Upper lobe of right lung (tissue), 1 donor: ENCODE results near the gene RALGPS1. TPM values are rescaled to one million over a fixed set of nuclear protein-coding genes. Genes with fewer than 3 reads are reported as not detected.
"Not testable (repeated sequence)": the region's sequence is repeated elsewhere in the genome, so short reads cannot be mapped to it uniquely, and the experiment has no call there.

Experiments
- ATAC-seq: fragments of 200-7000 bp; cut with Tn5 transposase; one replicate; pipeline ENCODE4 v1.9.1; 2020; ENCODE audit warnings: mild to moderate bottlenecking, moderate library complexity
- DNase-seq: peaks from one replicate; pipeline ENCODE4 v3.0.0-alpha.2; 2020
- H3K27ac ChIP-seq: fragments of 200-600 bp; one replicate; pipeline ENCODE4 v1.8.0; 2022
- H3K27me3 ChIP-seq: fragments of 200-600 bp; one replicate; pipeline ENCODE4 v1.8.0; 2022; ENCODE audit warnings: mild to moderate bottlenecking
- H3K36me3 ChIP-seq: fragments of 200-600 bp; one replicate; pipeline ENCODE4 v1.8.0; 2022
- H3K4me1 ChIP-seq: fragments of 200-600 bp; one replicate; pipeline ENCODE4 v1.8.0; 2022
- H3K4me3 ChIP-seq: fragments of 200-600 bp; one replicate; pipeline ENCODE4 v1.8.0; 2022; ENCODE audit warnings: mild to moderate bottlenecking
- H3K9me3 ChIP-seq: fragments of 200-600 bp; one replicate; pipeline ENCODE4 v1.8.0; 2022
- intact Hi-C: fragments of 100-400 bp; cut with DNase I; formaldehyde crosslinking; loops from one replicate; pipeline ENCODE4 v1.11.0; 2022
- total RNA-seq: library from RNA; stranded (reverse); fragmentation: NEBNext Ultra II Directional; extraction: Animal tissue kit (Norgen Biotek cat#: 25700); gene quantifications from one replicate; pipeline ENCODE4 v1.2.1, GENCODE V29; 2021
- TF ChIP-seq, protein P1 (sequence below): fragments of 200-600 bp; IDR thresholded peaks from one replicate; pipeline ENCODE4 v1.8.0; 2022; ENCODE audit warnings: antibody characterized with exemption
- donor health status: DM: no; HTN: yes; CAD: no; lungs with severe emphysema.

RALGPS1 gene
- total RNA-seq, 1 donor from 2014 or later: 15.9 TPM

DNA sequence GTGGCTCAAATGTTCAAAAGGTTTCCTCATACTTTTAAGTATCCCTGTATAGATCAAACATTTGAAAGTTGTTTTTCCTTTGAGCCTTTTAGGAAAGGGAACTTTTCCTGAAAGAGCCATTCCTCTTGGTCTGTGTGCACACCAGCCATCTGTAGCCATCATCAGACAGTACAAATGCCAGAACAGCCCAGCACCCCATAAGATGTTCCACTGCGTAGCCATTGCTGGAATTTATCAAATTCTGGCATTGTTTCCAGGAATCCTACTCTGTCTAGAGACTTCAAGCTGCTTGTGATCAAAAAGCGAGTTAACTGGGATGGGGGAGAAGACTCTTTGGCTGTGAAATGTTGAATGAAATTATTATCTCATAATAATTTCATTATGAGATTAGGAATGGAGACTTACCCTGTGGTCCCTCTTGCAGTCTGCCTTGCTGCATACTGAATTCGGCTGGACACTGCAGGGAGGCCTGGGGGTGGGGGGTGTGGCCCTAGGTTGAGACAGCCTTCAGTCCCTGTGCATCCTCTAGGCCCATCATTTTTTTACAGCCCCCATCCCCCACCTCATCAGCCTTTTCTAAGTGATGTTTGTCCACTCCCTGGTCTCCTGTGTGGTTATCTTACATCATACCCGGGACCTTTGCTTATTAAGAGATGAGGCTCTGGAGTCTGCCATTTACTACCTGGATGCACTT is 99.8 kb downstream of the RALGPS1 start:
- no peaks in the 10 kb centered on the region for H3K4me1 ChIP-seq
- intact Hi-C loops: no loop called here
- H3K27ac ChIP-seq: no peak overlapping the region
- H3K4me3 ChIP-seq: no peak overlapping the region
- H3K36me3 ChIP-seq: no peaks in the 10 kb centered on the region
- H3K9me3 ChIP-seq: no peaks in the 10 kb centered on the region
- TF ChIP-seq, protein P1, sequence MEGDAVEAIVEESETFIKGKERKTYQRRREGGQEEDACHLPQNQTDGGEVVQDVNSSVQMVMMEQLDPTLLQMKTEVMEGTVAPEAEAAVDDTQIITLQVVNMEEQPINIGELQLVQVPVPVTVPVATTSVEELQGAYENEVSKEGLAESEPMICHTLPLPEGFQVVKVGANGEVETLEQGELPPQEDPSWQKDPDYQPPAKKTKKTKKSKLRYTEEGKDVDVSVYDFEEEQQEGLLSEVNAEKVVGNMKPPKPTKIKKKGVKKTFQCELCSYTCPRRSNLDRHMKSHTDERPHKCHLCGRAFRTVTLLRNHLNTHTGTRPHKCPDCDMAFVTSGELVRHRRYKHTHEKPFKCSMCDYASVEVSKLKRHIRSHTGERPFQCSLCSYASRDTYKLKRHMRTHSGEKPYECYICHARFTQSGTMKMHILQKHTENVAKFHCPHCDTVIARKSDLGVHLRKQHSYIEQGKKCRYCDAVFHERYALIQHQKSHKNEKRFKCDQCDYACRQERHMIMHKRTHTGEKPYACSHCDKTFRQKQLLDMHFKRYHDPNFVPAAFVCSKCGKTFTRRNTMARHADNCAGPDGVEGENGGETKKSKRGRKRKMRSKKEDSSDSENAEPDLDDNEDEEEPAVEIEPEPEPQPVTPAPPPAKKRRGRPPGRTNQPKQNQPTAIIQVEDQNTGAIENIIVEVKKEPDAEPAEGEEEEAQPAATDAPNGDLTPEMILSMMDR: no peak
- H3K27me3 ChIP-seq: no peaks in the 10 kb centered on the region
- ATAC-seq (no peak), DNase-seq (no peak)

DNA sequence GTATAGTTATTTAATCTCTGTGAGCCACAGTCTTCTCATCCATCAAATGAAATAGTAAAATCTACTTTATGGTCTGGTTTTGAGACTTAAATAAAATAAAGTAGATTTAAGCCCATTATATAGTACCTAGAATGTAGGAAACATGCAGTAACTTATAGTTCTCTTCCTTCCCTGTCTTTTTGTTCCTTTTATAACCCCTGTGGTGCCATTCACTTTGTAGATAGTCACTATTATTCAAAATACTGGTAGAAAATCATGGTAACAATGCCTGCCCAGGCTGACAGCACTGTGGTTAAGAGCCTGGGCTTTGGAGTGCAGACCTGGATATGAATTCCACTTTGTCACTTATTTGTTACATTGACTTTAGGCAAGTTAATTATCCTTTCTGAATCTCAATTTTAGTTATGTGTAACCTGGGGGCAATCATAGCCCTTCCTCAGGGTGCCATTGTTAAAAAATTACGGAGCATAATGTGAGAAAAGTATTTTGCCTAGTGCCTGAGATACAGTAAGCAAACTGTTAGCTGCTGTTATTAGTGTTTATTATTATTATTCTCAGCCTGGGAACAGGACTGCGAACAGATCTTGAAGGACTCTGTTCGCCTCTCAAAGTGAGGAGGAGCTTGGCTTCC is 100.4 kb downstream of the RALGPS1 start:
- no peaks in the 10 kb centered on the region for H3K27me3 ChIP-seq
- TF ChIP-seq, protein P1: no peak
- ATAC-seq (no peak), DNase-seq (no peak)
- no peaks in the 10 kb centered on the region for H3K9me3 ChIP-seq
- intact Hi-C loops: no loop called here
- no peak overlapping the region for H3K27ac ChIP-seq
- no peaks in the 10 kb centered on the region for H3K4me1 ChIP-seq
- no peaks in the 10 kb centered on the region for H3K36me3 ChIP-seq
- no peak overlapping the region for H3K4me3 ChIP-seq

DNA sequence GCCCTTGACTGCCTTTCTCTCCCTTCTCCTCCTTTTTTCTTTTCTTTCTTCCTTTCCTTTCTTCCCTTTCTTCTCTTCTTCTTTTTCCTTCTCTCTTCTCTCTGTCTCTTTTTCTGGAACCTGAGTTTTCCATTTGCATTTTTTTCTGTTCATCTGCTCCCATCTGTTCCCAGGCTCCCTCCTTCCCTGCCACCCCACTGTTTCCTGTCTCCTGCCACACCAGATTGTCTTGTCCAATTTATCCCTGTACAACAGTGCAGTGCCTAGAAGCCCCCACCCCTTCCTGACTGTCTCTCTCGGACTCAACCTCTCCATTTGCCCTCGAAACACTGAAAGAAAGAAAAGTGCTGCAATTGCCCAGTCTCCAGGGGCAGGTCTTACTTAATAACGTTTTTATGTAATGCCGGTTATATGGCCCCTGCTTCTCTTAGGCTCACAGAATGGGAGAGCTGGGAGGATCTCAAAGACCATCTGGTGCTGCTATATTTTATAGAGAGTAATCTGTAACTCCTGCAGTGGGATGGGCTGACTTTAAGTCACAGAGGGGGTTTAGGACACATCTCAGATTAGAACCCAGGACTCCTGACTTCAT is 101.4 kb downstream of the RALGPS1 start:
- no peaks in the 10 kb centered on the region for H3K9me3 ChIP-seq
- H3K4me1 ChIP-seq: no peaks in the 10 kb centered on the region
- TF ChIP-seq, protein P1: no peak
- H3K4me3 ChIP-seq: no peak overlapping the region
- intact Hi-C loops: no loop called here
- no peak for ATAC-seq
- no peak for DNase-seq
- H3K27ac ChIP-seq: no peak overlapping the region
- no peaks in the 10 kb centered on the region for H3K27me3 ChIP-seq
- no peaks in the 10 kb centered on the region for H3K36me3 ChIP-seq

DNA sequence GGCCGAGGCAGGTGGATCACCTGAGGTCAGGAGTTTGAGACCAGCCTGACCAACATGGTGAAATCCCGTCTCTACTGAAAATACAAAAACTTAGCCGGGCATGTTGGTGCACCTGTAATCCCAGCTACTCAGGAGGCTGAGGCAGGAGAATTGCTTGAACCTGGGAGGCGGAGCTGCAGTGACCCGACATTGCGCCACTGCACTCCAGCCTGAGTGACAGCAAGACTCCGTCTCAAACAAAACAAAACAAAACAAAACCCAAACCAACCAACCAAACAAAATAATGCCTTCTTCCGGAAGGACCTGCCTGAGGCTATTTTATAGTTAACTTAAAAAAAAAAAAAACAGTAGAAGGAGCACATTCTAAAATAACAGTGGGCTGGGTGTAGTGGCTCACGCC is 103.4 kb downstream of the RALGPS1 start:
- H3K9me3 ChIP-seq, H3K4me3 ChIP-seq, H3K4me1 ChIP-seq, H3K27me3 ChIP-seq, intact Hi-C loops, H3K27ac ChIP-seq, DNase-seq, ATAC-seq, H3K36me3 ChIP-seq: not testable (repeated sequence)

DNA sequence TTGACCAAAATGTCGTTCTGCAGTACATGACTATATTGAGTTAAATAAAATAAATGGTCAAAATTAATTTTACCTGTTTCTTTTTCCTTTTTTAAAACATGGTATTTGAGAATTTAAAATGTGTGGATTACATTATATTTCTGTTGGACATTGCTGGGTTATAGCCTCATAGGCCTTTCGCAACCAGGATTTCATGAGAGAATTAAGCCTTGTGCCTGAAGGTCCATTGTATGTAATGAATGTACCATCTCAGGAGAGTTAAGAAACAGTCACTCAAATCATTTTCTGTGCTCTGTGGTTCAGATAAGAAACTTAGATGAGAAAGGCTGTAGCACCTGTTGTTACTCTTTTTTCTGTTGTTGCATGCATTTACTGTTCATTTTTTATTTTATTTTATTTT is 104.4 kb downstream of the RALGPS1 start:
- H3K4me1 ChIP-seq: no peaks in the 10 kb centered on the region
- H3K9me3 ChIP-seq: no peaks in the 10 kb centered on the region
- H3K27ac ChIP-seq: no peak overlapping the region
- DNase-seq (no peak), ATAC-seq (no peak)
- TF ChIP-seq, protein P1: no peak
- H3K4me3 ChIP-seq: no peak overlapping the region
- intact Hi-C loops: no loop called here
- H3K27me3 ChIP-seq: no peaks in the 10 kb centered on the region
- no peaks in the 10 kb centered on the region for H3K36me3 ChIP-seq

DNA sequence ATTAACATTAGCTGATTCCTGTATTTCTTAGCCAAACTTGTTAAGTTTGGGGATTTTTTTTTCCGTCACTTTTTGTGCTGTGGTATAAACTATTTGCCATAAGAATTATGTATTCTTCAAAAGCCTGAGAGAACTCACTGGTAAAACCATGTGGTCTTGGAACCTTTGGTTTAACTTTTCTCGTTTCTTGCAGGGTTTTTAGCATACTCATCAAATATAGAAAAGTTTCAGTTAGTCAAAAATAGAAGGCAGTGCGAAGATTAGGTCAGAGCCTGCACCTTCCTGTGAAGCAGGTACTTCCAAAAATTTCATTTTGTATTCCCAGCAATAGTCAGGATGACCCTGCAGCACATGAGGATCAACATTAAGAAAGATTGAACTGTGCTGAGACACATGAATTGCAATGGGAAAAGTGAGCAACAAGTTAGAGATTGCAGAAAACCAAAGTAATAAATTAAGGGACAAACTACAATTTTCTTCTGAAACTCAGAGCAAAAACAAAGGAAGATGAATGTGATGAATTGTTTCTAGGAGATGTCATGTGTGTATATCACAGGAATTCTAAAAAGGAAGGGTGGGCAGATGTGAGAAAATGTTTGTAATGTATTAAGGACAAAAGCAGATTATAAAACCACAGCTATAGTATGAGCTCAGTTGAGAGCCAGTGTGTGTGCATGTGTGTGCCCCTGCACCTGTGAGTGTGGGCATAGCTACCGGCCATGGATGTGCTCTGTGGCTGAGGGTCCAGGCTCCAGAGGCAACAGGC is 105.6 kb downstream of the RALGPS1 start:
- Histone ChIP-seq H3K4me1 (no peaks in the 10 kb centered on the region), H3K36me3 (no peaks in the 10 kb centered on the region), H3K9me3 (no peaks in the 10 kb centered on the region), H3K27me3 (no peaks in the 10 kb centered on the region), H3K27ac (no peak overlapping the region), H3K4me3 (no peak overlapping the region)
- TF ChIP-seq, protein P1: no peak
- intact Hi-C loops: no loop called here
- DNase-seq (no peak), ATAC-seq (no peak)
